Astrocyte of the spinal cord (primary cell): ENCODE results near the gene SLC12A2.
A peak's percentile ranks its signal among the peaks of the same experiment; 100 is the strongest.

Source experiments
- DNase-seq: peaks from one replicate; pipeline ENCODE4 v3.0.0; 2011; ENCODE audit warnings: low read depth, low spot score
- H3K4me3 ChIP-seq: 2 replicates; pipeline ENCODE4 v1.5.1; 2011; ENCODE audit warnings: low read depth, mild to moderate bottlenecking, low read length, moderate library complexity
- in situ Hi-C: cut with HindIII; loops from 2 replicates; pipeline ENCODE4 v1.10.0; 2017; ENCODE audit warnings: low sequenced_read_pairs
- TF ChIP-seq, protein P1 (sequence below): IDR thresholded peaks from 2 replicates; pipeline ENCODE4 v1.5.1; 2012; ENCODE audit warnings: low read depth, mild to moderate bottlenecking, low read length, inconsistent platforms

SLC12A2 gene

DNA sequence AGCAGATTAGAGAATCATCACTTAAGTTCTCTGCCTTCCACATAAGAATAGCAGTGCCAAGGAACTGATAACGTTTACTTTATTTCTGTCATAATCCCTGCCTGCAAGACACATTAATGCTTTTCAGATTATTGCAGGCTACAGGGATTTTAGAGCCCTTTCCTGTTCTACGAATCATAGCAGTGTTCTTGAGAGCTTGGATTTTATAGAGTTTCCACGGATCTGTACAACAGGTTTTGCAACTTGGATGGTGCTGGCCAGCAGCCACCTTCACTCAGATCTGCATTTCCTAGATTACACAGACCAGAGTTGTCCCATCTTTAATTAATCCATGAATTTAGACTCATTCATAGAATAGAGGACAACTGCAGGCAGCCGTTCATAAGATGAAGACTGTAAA, 38.1 kb downstream of the SLC12A2 start:
- TF ChIP-seq, protein P1, sequence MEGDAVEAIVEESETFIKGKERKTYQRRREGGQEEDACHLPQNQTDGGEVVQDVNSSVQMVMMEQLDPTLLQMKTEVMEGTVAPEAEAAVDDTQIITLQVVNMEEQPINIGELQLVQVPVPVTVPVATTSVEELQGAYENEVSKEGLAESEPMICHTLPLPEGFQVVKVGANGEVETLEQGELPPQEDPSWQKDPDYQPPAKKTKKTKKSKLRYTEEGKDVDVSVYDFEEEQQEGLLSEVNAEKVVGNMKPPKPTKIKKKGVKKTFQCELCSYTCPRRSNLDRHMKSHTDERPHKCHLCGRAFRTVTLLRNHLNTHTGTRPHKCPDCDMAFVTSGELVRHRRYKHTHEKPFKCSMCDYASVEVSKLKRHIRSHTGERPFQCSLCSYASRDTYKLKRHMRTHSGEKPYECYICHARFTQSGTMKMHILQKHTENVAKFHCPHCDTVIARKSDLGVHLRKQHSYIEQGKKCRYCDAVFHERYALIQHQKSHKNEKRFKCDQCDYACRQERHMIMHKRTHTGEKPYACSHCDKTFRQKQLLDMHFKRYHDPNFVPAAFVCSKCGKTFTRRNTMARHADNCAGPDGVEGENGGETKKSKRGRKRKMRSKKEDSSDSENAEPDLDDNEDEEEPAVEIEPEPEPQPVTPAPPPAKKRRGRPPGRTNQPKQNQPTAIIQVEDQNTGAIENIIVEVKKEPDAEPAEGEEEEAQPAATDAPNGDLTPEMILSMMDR = no peak
- no peak for DNase-seq
- in situ Hi-C loops = no loop called here
- H3K4me3 ChIP-seq = no peak overlapping the region

DNA sequence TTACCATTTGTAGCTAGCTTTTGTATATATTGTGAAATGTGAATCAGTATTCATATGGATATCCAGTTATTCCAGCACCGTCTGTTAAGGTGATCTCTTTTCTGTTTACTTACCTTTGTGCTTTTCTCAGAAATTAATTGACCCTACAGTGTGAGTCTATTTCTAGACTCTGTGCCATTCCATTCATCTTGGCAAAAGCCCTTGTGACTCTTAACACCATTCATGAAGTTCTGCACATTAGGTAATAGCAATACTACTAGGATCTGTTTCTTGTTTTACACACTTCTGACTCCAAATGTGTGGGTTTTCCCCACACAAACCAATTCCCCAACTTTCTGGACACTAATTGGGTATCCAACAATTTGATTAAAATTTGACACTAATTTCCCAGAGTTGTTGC, 40.4 kb downstream of the SLC12A2 start:
- TF ChIP-seq, protein P1 = no peak
- in situ Hi-C loops = no loop called here
- H3K4me3 ChIP-seq = no peak overlapping the region
- no peak for DNase-seq

DNA sequence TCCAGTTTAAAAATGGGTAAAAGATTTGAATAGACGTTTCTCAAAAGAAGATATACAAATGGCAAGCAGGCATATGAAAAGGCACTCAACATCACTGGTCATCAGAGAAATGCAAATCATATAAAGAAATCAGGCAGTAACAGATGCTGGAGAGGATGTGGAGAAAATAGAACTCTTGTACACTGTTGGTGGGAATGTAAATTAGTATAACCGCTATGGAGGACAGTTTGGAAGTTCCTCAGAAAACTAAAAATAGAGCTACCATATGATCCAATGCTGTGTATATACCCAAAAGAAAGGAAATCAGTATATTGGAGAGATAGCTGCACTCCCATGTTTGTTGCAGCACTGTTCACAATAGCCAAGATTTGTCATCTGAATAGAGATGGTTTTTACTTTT, 42.7 kb downstream of the SLC12A2 start:
- H3K4me3 ChIP-seq = no peak overlapping the region
- DNase-seq = no peak
- TF ChIP-seq, protein P1 = no peak
- in situ Hi-C loops = no loop called here

DNA sequence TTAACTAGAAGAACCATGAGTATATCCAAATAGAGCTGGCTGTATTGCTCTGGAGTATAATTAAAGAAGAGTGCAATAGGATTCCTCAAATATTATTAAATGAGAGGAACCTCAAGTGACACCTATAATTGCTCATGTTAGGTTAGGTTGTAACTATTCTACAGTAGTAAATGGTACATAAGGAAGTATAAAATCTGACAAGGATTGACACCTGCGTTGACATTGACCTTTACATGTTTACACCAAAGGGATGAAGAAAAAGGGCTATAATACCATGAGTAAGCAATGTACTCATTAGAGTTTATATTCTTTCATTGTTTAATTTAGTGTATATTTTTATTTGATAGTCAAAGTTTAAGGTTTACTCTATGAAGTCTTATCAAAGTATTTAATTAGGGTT, 48.9 kb downstream of the SLC12A2 start:
- in situ Hi-C loops = no loop called here
- TF ChIP-seq, protein P1 = no peak
- no peak for DNase-seq
- no peak overlapping the region for H3K4me3 ChIP-seq

DNA sequence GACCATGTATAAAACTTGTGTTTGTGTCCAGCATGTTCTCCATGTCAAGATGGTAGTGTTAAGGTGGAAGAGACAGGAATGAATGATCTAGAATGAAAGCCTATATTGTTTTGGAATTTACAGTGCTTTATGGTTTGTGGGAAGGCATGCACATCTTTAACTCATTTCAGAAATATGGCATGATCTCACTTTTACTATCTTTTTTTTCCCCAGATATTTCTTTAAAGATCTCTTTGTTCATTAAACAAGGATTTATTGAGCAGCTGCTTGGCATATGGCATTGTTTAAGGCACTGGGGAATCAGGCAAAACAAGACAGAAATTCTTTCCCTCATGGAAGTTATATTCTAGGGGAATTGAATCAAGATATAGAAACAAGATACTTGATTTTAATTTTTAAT, 51.7 kb downstream of the SLC12A2 start:
- H3K4me3 ChIP-seq = no peak overlapping the region
- TF ChIP-seq, protein P1 = no peak
- DNase-seq = no peak
- in situ Hi-C loops = no loop called here

DNA sequence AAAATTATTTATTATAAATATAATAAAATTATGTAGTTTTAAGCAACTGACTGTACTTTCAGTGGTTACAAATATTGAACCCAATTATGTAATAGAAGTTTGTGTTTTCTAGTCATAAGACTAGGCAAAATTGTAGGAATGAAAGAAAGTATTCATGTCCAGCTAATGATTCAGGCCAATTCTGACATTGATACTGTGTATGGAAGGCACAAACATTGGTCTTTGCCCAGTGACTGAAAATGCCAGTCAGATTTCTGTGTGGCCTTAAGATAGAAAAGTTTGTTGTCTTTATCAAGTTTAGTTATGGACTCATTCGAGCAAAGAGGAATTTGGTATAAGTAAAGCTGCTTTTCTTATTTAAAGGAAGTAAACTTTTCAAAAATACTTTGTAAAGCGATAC, 60.3 kb downstream of the SLC12A2 start:
- TF ChIP-seq, protein P1 = no peak
- in situ Hi-C loops = no loop called here
- DNase-seq = no peak
- no peak overlapping the region for H3K4me3 ChIP-seq

DNA sequence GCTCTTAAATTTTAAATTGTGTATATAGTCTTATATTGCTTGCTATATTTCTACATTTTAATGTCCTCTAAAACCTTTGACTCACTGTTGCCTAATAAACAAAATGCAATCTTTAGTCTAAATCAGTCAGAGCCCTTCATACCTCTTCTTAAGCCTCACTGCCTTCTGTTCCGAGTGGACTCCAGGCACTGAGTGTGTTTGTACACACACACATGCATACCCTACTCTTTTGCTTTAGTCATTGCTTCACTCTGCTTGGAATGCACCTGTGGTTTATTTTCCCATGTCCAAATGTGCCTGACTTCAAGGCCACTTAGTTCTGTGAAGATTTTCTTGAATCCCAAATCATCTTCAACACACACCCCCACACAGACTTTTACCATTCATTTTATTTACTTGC, 60.9 kb downstream of the SLC12A2 start:
- DNase-seq = peak; percentile 49
- no peak overlapping the region for H3K4me3 ChIP-seq
- in situ Hi-C loops = no loop called here
- TF ChIP-seq, protein P1 = no peak
